Measurements from ENCODE around the gene ODF4. TPM values are rescaled to one million over a fixed set of nuclear protein-coding genes. Genes with fewer than 3 reads are reported as not detected.

Gene ODF4
- total RNA-seq, 4 donors from 2014 or later = not detected

GRCh38 chr17:8386841-8387240, 47.2 kb downstream of the ODF4 start:
- no peak for TF ChIP-seq CTCF (IDR thresholded peaks at IDR 0.05 in 4 of 5, conservative IDR thresholded peaks at IDR 0.05 in 1 of 5)
- TF ChIP-seq POLR2A (IDR thresholded peaks at IDR 0.05) = no peak
- H3K27ac ChIP-seq = no peak overlapping the region
- no peaks in the 10 kb centered on the region for H3K9me3 ChIP-seq
- DNase-seq = no peak
- in situ Hi-C loops (cut with MboI; ENCODE audit: low sequenced_read_pairs in 4 of 4) (no loop called here), intact Hi-C loops (cut with DNase I; ENCODE audit: low total_unique reads) (no loop called here)
- no peak for ATAC-seq
- peaks cover 8 to 11% of the 10 kb centered on the region in 2 donors for H3K4me1 ChIP-seq
- H3K27me3 ChIP-seq = no peaks in the 10 kb centered on the region
- H3K36me3 ChIP-seq = peaks cover 0 to 2% of the 10 kb centered on the region in 2 donors
- no peak overlapping the region for H3K4me3 ChIP-seq

GRCh38 chr17:8387914-8388651, 48.4 kb downstream of the ODF4 start:
- in situ Hi-C loops (cut with MboI; ENCODE audit: low sequenced_read_pairs in 4 of 4) (no loop called here), intact Hi-C loops (cut with DNase I; ENCODE audit: low total_unique reads) (no loop called here)
- H3K4me1 ChIP-seq = peaks cover 3 to 6% of the 10 kb centered on the region in 2 donors
- no peak overlapping the region for H3K27ac ChIP-seq
- H3K36me3 ChIP-seq = no peaks in the 10 kb centered on the region
- DNase-seq = no peak
- no peaks in the 10 kb centered on the region for H3K9me3 ChIP-seq
- H3K27me3 ChIP-seq = peaks cover 0 to 4% (median 2%) of the 10 kb centered on the region in 3 donors
- TF ChIP-seq POLR2A (IDR thresholded peaks at IDR 0.05) (no peak), CTCF (IDR thresholded peaks at IDR 0.05 in 4 of 5, conservative IDR thresholded peaks at IDR 0.05 in 1 of 5) (no peak)
- ATAC-seq = no peak
- H3K4me3 ChIP-seq = no peak overlapping the region

GRCh38 chr17:8391711-8392110, 52.1 kb downstream of the ODF4 start:
- no peak for DNase-seq
- intact Hi-C loops (cut with DNase I; ENCODE audit: low total_unique reads) = no loop called here
- Histone ChIP-seq H3K27me3 (peaks cover 19 to 39% (median 28%) of the 10 kb centered on the region in 3 donors), H3K4me3 (no peak overlapping the region), H3K9me3 (no peaks in the 10 kb centered on the region), H3K27ac (no peak overlapping the region), H3K4me1 (no peaks in the 10 kb centered on the region), H3K36me3 (no peaks in the 10 kb centered on the region)
- TF ChIP-seq POLR2A (IDR thresholded peaks at IDR 0.05) = no peak
- no peak for TF ChIP-seq CTCF (IDR thresholded peaks at IDR 0.05 in 4 of 5, conservative IDR thresholded peaks at IDR 0.05 in 1 of 5)
- in situ Hi-C loops (cut with MboI; ENCODE audit: low sequenced_read_pairs in 4 of 4) = no loop called here
- no peak for ATAC-seq

- no peak for TF ChIP-seq CTCF (IDR thresholded peaks at IDR 0.05 in 4 of 5, conservative IDR thresholded peaks at IDR 0.05 in 1 of 5)
- no peak for TF ChIP-seq POLR2A (IDR thresholded peaks at IDR 0.05)
- Histone ChIP-seq H3K4me3 (no peak overlapping the region), H3K27ac (no peak overlapping the region), H3K27me3 (peaks cover 25 to 45% (median 34%) of the 10 kb centered on the region in 3 donors), H3K36me3 (no peaks in the 10 kb centered on the region), H3K4me1 (no peaks in the 10 kb centered on the region), H3K9me3 (no peaks in the 10 kb centered on the region)
- intact Hi-C loops (cut with DNase I; ENCODE audit: low total_unique reads) = no loop called here
- DNase-seq (no peak), ATAC-seq (no peak)
- in situ Hi-C loops (cut with MboI; ENCODE audit: low sequenced_read_pairs in 4 of 4) = no loop called here
Observed at GRCh38 chr17:8392274-8392673, 52.6 kb downstream of the ODF4 start.

Measured in gastrocnemius medialis (tissue), 4 donors.